SK-N-SH treated with all-trans-retinoic acid at 6 μM for 48 hours (cell line): ENCODE measurements around the gene SDK2.
A peak's percentile ranks its signal among the peaks of the same experiment; 100 is the strongest.

Experiments used
- ATAC-seq: fragments of 200-7000 bp; cut with Tn5 transposase; 3 replicates; pipeline ENCODE4 v1.9.1; 2020; ENCODE audit warnings: mild to moderate bottlenecking, moderate library complexity
- ARNTL ChIP-seq: fragments of 450-650 bp; formaldehyde crosslinking; IDR thresholded peaks from 2 replicates; pipeline ENCODE4 v1.5.0; 2020; ENCODE audit warnings: low read depth, mild to moderate bottlenecking, moderate library complexity, borderline replicate concordance
- BACH2 ChIP-seq: fragments of 250-450 bp; sonication (Bioruptor Pico); IDR thresholded peaks from 2 replicates; pipeline ENCODE4 v1.9.0; 2021; ENCODE audit warnings: mild to moderate bottlenecking, borderline replicate concordance
- CSDC2 ChIP-seq: fragments of 250-450 bp; sonication (Bioruptor Pico); IDR thresholded peaks from 2 replicates; pipeline ENCODE4 v1.5.0; 2020; ENCODE audit warnings: mild to moderate bottlenecking, moderate library complexity
- GLIS3 ChIP-seq: fragments of 250-450 bp; sonication (Bioruptor Pico); IDR thresholded peaks from 2 replicates; pipeline ENCODE4 v1.5.0; 2020; ENCODE audit warnings: mild to moderate bottlenecking, moderate library complexity
- ISL1 ChIP-seq: fragments of 250-450 bp; sonication (Bioruptor Pico); IDR thresholded peaks from 2 replicates; pipeline ENCODE4 v2.1.2; 2022; ENCODE audit warnings: mild to moderate bottlenecking, moderate library complexity
- OSR1 ChIP-seq: fragments of 250-450 bp; sonication (Bioruptor Pico); IDR thresholded peaks from 2 replicates; pipeline ENCODE4 v1.8.0; 2022; ENCODE audit warnings: moderate library complexity, mild to moderate bottlenecking, inconsistent platforms
- PATZ1 ChIP-seq: fragments of 250-450 bp; sonication (Bioruptor Pico); IDR thresholded peaks from 2 replicates; pipeline ENCODE4 v1.8.0; 2020; ENCODE audit warnings: mild to moderate bottlenecking, moderate library complexity, borderline replicate concordance
- RARB ChIP-seq: fragments of 250-450 bp; sonication (Bioruptor Pico); IDR thresholded peaks from 2 replicates; pipeline ENCODE4 v1.8.0; 2021; ENCODE audit warnings: mild to moderate bottlenecking, moderate library complexity
- SNAI2 ChIP-seq: fragments of 250-450 bp; sonication (Bioruptor Pico); IDR thresholded peaks from 2 replicates; pipeline ENCODE4 v1.5.0; 2020; ENCODE audit warnings: mild to moderate bottlenecking, moderate library complexity
- TOX ChIP-seq: fragments of 250-450 bp; sonication (Bioruptor Pico); IDR thresholded peaks from 2 replicates; pipeline ENCODE4 v1.8.0; 2021; ENCODE audit warnings: mild to moderate bottlenecking, moderate library complexity, borderline replicate concordance
- TSHZ2 ChIP-seq: fragments of 250-450 bp; sonication (Bioruptor Pico); IDR thresholded peaks from 2 replicates; pipeline ENCODE4 v1.5.0; 2020; ENCODE audit warnings: mild to moderate bottlenecking, moderate library complexity
- ZC3H10 ChIP-seq: fragments of 250-450 bp; sonication (Bioruptor Pico); IDR thresholded peaks from 2 replicates; pipeline ENCODE4 v1.5.1; 2021; ENCODE audit warnings: mild to moderate bottlenecking, moderate library complexity
- ZFP3 ChIP-seq: fragments of 250-450 bp; sonication (Bioruptor Pico); IDR thresholded peaks from 2 replicates; pipeline ENCODE4 v1.5.0; 2020; ENCODE audit warnings: mild to moderate bottlenecking, moderate library complexity
- ZFP30 ChIP-seq: fragments of 450-650 bp; formaldehyde crosslinking; IDR thresholded peaks from 2 replicates; pipeline ENCODE4 v1.5.0; 2022; ENCODE audit warnings: mild to moderate bottlenecking, moderate library complexity
- ZNF565 ChIP-seq: fragments of 450-650 bp; formaldehyde crosslinking; conservative IDR thresholded peaks from 2 replicates; pipeline ENCODE4 v1.5.0; 2020; ENCODE audit warnings: low read depth, mild to moderate bottlenecking, moderate library complexity
- TF ChIP-seq, protein P1 (sequence below): fragments of 250-450 bp; sonication (Bioruptor Pico); IDR thresholded peaks from 2 replicates; pipeline ENCODE4 v1.5.1; 2020; ENCODE audit warnings: low read depth, mild to moderate bottlenecking, moderate library complexity
- TF ChIP-seq, protein P2 (sequence below): fragments of 250-450 bp; sonication (Bioruptor Pico); IDR thresholded peaks from 2 replicates; pipeline ENCODE4 v1.5.1; 2021; ENCODE audit warnings: mild to moderate bottlenecking, moderate library complexity

The SDK2 gene

GRCh38 chr17:73589363-73589980 is 54.8 kb downstream of the SDK2 start:
- no peak for TF ChIP-seq ZNF565
- no peak for TF ChIP-seq CSDC2 (CRISPR knock-in tag)
- no peak for TF ChIP-seq ZFP30 (CRISPR knock-in tag)
- TF ChIP-seq OSR1 (CRISPR knock-in tag) = no peak
- ATAC-seq = no peak

DNA sequence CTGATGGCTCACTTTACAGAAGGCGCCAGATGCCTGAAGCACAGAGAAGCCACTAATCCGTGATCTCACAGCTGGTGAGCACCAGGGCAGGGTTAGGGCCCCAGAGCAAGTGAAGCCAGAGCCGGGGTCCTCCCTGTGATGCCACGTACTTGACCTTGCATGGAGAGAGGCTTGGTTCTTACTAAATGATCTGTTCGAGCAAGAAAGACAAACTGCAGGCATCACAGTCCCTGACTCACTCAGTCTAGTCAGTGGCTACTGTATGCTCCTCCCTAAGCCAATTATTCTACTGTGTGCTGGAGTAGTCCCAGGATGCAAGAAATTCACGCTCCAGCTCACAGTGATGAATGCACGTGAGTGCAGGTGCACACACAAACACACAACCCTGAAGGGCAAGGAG is 55.4 kb downstream of the SDK2 start:
- no peak for ATAC-seq
- TF ChIP-seq ZFP30 (CRISPR knock-in tag) (no peak), ARNTL (CRISPR knock-in tag) (no peak), TOX (CRISPR knock-in tag) (no peak), GLIS3 (CRISPR knock-in tag) (no peak), BACH2 (no peak), CSDC2 (CRISPR knock-in tag) (no peak), SNAI2 (CRISPR knock-in tag) (no peak)
- TF ChIP-seq, protein P1, sequence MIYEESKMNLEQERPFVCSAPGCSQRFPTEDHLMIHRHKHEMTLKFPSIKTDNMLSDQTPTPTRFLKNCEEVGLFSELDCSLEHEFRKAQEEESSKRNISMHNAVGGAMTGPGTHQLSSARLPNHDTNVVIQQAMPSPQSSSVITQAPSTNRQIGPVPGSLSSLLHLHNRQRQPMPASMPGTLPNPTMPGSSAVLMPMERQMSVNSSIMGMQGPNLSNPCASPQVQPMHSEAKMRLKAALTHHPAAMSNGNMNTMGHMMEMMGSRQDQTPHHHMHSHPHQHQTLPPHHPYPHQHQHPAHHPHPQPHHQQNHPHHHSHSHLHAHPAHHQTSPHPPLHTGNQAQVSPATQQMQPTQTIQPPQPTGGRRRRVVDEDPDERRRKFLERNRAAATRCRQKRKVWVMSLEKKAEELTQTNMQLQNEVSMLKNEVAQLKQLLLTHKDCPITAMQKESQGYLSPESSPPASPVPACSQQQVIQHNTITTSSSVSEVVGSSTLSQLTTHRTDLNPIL (CRISPR knock-in tag) = no peak
- TF ChIP-seq, protein P2, sequence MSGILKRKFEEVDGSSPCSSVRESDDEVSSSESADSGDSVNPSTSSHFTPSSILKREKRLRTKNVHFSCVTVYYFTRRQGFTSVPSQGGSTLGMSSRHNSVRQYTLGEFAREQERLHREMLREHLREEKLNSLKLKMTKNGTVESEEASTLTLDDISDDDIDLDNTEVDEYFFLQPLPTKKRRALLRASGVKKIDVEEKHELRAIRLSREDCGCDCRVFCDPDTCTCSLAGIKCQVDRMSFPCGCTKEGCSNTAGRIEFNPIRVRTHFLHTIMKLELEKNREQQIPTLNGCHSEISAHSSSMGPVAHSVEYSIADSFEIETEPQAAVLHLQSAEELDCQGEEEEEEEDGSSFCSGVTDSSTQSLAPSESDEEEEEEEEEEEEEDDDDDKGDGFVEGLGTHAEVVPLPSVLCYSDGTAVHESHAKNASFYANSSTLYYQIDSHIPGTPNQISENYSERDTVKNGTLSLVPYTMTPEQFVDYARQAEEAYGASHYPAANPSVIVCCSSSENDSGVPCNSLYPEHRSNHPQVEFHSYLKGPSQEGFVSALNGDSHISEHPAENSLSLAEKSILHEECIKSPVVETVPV (CRISPR knock-in tag) = no peak

DNA sequence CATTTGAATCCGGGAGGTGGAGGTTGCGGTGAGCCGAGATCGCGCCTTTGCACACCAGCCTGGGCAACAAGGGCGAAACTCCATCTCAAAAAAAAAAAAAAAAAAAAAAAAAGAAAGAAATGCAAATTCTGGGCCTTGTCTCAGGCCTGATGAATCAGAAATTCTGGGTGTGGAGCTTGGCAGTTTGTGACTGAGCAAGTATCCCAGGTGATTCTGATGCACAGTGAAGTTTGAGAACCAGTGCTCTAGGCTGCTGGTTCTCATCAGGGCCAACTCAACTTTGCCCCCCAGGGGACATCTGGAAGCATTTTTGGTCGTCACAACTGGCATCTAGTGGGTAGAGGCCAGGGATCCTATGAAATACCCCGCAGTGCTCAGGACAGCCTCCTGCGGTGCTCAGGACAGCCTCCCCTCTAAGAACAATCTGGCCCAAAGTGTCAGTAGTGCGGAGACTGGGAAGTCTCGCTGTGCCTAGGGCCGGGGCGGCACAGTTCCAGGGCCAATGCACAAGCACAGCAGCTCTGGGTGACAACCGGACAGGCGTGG is 55.9 kb downstream of the SDK2 start:
- no peak; the same call in 2 of the 3 replicates for ATAC-seq
- TF ChIP-seq, protein P2 (CRISPR knock-in tag) = no peak
- no peak for TF ChIP-seq ISL1 (CRISPR knock-in tag)

DNA sequence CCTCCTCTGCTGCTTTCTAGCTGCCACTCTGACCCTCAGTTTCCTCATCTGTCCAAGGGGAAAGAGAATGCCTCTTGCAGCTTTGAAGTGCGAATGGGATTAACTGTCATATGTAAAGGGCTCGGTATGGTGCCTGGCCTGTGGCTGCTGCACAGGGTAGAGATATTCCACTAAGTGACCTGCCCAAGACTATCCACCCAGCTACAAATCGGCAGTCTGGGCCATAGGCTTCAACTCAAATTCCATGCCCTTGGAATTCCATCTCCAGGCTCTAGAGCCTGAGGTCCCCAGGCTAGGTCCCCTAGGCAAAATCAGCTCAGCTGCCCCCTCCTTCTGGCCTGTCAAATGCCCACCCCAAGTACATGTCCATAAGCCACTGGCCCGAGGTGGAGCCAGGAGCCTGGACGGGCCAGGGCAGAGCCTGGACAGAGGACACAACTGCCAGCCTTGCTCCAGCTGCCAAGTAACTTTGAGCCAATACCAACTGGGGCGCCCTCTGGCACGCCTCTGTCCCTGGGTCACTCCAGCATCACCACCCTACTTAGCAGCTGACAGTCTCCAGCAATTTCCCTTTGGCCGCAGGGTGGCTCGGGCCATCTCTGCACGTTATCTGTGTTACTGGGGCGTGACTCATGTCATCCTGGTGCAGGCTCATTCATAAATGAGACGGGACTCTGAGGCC is 57.2 kb downstream of the SDK2 start:
- TF ChIP-seq, protein P2 (CRISPR knock-in tag) = no peak
- TF ChIP-seq, protein P1 (CRISPR knock-in tag) = 0 out of 2 replicates have a peak, but pooled peaks have one; percentile 39
- no peak for TF ChIP-seq ZFP3 (CRISPR knock-in tag)
- TF ChIP-seq ZFP30 (CRISPR knock-in tag) = no peak
- no peak for TF ChIP-seq RARB (CRISPR knock-in tag)
- TF ChIP-seq ISL1 (CRISPR knock-in tag) = no peak
- no peak for TF ChIP-seq PATZ1 (CRISPR knock-in tag)
- no peak for TF ChIP-seq ZC3H10
- no peak for TF ChIP-seq TSHZ2
- ATAC-seq = peak; percentile 58; the same call in 1 of the 3 replicates
